Stimulated activated CD4-positive, alpha-beta T cell treated with anti-CD3 and anti-CD28 coated beads, TNF-alpha, amount 100 ng/mL, for 1 hour (primary cell): ENCODE measurements around the gene HCCS.
"Not testable (repeated sequence)": the region's sequence is repeated elsewhere in the genome, so short reads cannot be mapped to it uniquely, and the experiment has no call there.

Source experiments
- DNase-seq, 3 donors: peaks; one replicate each; pipeline ENCODE4 v3.0.0-alpha.2; 2020; ENCODE audit warnings: low read depth in 3 of 3, low spot score in 1 of 3

HCCS gene

DNA sequence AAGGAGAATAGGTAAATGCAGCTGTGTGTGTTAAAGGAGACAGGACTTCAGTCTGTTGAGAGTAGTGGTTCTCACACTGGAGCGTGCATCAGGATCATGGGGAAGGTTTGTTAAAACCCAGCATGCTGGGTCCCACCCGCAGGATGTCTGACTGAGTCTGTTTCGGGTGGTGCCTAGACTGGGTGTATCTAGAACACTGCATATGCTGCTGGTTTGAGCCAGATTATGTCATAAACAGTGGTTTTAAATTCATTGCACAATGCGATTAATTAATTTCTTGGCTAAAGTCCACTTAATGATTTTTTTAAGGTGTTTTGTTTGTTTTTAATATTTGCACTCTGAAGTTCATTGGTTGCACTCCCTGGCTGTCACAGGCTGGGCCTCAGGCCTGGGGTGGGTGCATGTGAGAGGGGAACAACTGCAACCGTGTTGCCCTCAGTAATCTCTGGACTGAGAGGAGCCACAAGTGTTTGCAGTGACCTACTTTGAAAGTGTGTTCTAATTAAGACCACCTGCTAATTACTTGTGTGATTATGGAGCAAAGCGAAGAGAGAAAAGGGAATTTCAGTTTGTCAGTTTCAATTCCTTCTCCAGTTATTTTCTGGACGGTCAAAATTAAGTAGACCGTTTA lies 8.3 kb downstream of the HCCS start:
- DNase-seq: no peak

DNA sequence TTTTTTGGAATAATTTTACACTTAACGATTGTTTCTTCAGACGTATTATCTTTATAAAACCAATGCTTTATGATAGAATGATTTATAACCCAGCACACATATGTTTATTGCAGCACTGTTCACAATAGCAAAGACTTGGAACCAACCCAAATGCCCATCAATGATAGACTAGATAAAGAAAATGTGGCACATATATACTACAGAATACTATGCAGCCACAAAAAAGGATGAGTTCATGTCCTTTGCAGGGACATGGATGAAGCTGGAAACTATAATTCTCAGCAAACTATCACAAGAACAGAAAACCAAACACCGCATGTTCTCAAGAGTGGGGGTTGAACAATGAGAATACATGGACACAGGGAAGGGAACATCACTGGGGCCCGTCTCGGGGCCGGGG lies 12.0 kb downstream of the HCCS start:
- not testable (repeated sequence) for DNase-seq

GRCh38 chrX:11124112-11124511 lies 13.0 kb downstream of the HCCS start:
- DNase-seq: no peak

GRCh38 chrX:11125060-11125459 lies 13.9 kb downstream of the HCCS start:
- DNase-seq: no peak

- no peak for DNase-seq
Observed at GRCh38 chrX:11129534-11130105, 18.5 kb downstream of the HCCS start.

- no peak for DNase-seq
Observed at GRCh38 chrX:11130136-11130535, 19.0 kb downstream of the HCCS start.

DNA sequence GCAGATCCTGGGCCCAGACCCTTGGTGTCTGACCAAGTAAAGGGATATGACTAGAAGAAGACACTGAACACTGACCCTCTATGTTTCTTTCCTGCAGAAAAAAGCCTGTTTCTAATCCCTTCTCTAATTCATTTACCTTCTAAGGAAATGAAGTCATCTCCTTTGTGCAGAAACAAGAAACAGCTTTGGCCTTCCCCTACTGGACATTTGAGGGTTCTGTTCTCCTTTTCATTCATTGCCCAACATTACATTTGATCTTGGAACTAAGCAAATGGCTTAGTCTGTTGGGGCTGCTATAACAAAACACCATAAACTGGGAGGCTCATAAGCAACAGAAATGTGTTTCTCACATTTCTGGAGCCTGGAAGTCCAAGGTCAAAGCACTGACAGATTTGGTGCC lies 20.0 kb downstream of the HCCS start:
- DNase-seq: no peak

DNA sequence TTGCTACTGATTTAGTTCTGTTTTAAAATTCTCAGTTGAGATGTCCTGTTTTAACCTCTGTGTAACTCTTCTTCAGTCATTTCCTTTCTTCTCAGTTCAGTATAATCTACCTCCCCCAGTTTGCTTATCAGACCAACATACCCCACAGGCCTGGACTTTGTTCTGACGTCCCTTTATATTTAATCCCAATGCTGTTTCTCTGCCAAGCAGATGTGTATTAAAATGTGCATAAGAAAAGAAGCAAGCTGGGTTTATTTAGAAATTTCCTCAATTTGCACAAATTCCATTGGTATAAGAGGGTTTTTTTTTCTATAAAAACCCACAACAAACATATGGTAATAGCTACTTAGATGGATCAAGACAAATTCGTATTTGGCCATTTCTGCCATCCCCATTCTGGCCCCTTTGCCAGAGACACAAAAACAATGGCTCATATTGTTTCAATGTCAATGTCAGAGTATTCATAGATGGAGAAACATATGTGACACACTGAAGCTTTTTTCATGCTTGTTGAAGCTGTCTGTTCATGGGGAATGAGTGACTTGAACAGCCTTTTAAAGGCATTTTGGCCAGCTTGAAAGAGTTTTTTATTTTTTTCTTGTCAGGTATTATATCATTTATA lies 24.5 kb downstream of the HCCS start:
- DNase-seq: no peak

- DNase-seq: no peak
Observed at GRCh38 chrX:11137543-11138139, 26.5 kb downstream of the HCCS start.

- DNase-seq: no peak
Observed at GRCh38 chrX:11138498-11139390, 27.6 kb downstream of the HCCS start.

DNA sequence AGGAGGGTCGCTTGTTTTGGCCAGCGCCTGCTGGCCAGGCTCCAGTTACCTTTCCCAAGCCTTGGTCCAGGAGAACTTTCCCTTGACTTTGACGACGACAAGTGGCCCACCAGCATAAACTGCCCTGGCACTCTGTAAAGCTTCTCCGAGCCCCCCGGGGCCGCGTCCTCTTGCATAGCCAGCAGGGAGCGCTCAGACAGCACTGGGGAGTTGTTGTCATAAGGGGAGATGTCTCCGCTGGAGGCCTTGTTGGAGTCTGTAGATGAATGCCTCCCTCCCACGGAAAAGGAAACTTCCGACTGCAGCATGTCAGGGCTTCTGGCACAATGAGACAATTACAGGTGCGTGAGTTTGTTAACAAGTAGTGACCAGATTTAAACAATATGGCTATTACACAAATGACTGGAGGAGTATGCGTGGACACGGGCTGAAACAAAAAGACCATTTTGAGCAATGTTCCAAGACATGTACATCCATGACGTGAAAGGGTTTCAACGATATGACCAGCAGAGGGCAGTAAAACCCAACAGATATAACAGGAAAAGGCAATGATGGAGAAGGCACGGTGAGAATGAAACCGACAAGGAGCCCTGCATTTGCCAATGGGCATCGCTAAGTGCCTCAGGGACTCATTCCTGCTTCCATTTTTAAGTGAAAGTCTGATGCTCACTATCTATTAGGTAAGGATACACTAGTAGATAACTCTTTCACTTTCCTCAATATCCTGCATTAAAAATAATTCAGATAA lies 33.0 kb downstream of the HCCS start:
- DNase-seq: peak in 1 of 3 donors; percentile 30

DNA sequence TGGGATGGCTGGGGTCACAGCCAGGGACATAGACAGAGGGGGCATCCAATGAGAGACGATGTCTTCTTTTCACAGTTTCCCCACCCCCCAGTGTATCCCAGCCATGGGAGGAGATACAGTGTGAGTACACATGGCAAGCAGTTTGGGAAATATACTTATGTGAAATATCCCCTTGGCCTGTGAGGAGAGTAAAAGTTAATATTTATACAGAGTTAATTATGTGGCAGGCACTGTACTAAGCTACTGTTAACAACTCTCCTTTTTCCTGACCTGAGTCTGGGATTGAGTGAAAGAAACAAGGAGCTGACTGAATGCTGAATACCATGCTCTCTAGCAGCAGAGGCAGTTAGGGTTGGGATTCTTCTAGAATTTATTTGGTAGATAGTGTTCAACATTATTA lies 35.3 kb downstream of the HCCS start:
- no peak for DNase-seq

DNA sequence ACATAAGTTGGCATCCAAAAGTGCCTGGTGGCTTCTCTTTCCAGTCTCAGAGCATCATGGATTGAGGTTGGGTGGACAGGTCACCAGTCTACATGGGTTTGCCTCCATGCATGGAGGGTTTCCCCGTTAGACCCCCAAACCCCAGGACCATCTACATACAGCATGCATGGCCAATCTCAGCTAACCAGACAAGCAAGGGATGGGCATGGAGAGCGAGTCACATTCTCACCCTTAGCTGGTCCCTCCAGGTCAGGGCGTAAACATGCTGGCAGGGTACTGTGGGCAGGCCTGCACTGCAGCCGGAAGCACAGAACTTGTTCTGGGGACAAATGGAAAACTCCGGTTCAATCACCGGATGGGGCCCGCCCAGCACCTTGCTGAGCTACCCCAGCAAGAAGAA lies 37.3 kb downstream of the HCCS start:
- DNase-seq: no peak

- DNase-seq: no peak
Observed at GRCh38 chrX:11151799-11152559, 40.8 kb downstream of the HCCS start.

- no peak for DNase-seq
Observed at GRCh38 chrX:11159149-11159548, 48.0 kb downstream of the HCCS start.

DNA sequence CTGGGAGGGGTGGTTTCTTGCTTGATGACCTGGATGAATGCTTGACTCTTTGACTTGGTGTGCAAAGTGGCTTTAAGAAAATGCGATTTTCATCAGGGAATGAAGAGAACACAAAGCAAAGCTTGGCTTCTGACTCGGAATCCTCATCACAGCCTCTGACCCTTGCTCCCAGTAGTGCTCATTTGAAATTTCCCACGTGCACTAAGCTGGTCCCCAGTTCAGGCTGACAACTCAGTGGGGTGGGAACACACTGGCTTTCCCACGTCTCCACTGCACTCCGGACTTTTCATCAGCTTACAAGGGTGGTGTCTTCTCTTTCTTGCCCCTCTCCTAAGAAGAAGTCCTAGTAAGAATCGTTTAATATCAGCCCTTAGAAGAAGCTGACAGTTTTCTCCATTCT lies 53.3 kb downstream of the HCCS start:
- DNase-seq: no peak

- no peak for DNase-seq
Observed at GRCh38 chrX:11171956-11172355, 60.8 kb downstream of the HCCS start.

- no peak for DNase-seq
Observed at GRCh38 chrX:11172415-11172814, 61.3 kb downstream of the HCCS start.
